OCI-LY7 (cell line): Measurements from ENCODE around the gene PRSS27.

Experiments
- CTCF ChIP-seq: fragments of 200-600 bp; sonication (generic); conservative IDR thresholded peaks from 2 replicates; pipeline ENCODE4 v1.5.1; 2014; ENCODE audit warnings: mild to moderate bottlenecking, antibody characterized with exemption, low read length, moderate library complexity, mixed read lengths
- EZH2phosphoT487 ChIP-seq: fragments of 200-600 bp; sonication (generic); IDR thresholded peaks from 2 replicates; pipeline ENCODE4 v1.6.1; 2018; ENCODE audit warnings: low read depth, borderline replicate concordance, mild to moderate bottlenecking, mixed run types, antibody characterized with exemption, low read length, moderate library complexity, mixed read lengths

GRCh38 chr16:2698103-2698870 is 21.7 kb downstream of the PRSS27 start:
- TF ChIP-seq CTCF (no peak), EZH2phosphoT487 (no peak)
